ENCODE data around the gene UBL7.

- no peak for TF ChIP-seq EP300 (IDR thresholded peaks at IDR 0.05)
- no peak for TF ChIP-seq CTCF (IDR thresholded peaks at IDR 0.05)
These were observed 3.9 kb upstream of the UBL7 start for GRCh38 chr15:74464897-74465296.
